HG03159 (cell line): Measurements from ENCODE around the gene POU2F1.

Source experiments
- ATAC-seq: cut with Tn5 transposase; IDR thresholded peaks from one replicate; pipeline ENCODE4 v1.9.1; 2021; ENCODE audit warnings: mild to moderate bottlenecking, moderate library complexity; ENCODE audit not compliant: unreplicated experiment

The POU2F1 gene

DNA sequence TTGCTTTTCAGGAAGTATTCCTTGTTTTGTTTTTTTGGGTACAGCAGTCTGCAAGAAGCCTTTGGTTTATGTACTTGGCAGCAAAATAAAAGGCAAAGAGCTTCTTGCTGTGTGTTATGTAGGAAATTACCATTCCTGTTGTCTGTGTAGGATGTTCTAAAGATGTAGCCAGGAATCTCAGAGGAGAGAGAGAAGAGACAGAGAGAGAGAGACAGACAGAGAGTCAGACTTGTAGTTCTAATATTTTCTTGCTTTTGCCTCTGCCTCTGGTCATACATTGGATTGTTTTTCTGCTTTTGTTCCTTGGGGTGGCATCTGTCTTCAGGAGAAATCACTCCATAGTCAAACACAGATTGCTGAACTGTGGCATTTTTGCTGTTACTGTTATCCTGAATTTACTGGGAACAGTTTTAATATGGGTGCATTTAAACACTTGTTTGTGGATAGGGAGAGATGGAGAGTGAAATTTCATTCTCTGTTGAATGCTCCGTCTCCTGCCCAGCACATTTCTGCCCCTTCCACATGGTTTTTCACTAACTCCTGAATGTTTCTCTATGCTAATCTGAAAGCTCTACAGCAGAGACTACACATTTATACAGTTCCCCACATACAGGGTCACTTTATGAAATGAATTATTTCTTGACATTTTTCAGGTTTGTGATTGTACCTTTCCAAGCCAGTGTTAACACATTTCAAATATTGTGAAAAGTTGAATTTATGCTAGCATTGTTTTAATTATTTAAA lies 49.8 kb downstream of the POU2F1 start:
- no peak for ATAC-seq

GRCh38 chr1:167272369-167272957 lies 51.8 kb downstream of the POU2F1 start:
- ATAC-seq = no peak

- ATAC-seq = no peak
These were observed 52.5 kb downstream of the POU2F1 start for GRCh38 chr1:167273027-167273800.

GRCh38 chr1:167274061-167274460 lies 53.4 kb downstream of the POU2F1 start:
- no peak for ATAC-seq

DNA sequence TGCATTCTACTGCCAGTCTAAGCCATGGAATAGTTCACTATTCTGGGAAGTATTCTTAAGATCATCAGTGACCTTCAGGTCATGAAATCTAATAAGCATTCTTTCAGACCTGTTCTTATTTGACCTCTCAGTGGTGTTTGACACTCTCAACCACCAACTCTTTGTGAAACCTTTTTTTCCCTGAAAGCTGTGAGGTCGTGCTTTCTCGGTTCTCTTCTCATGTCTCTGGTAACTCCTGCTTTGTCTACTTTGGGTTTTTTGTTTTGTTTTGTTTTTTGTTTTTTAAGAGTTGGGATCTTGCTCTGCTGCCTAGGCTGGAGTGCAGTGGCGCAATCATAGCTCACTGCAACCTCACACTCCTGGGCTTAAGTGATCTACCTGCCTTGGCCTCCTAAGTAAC lies 56.3 kb downstream of the POU2F1 start:
- peak; percentile 72 for ATAC-seq

DNA sequence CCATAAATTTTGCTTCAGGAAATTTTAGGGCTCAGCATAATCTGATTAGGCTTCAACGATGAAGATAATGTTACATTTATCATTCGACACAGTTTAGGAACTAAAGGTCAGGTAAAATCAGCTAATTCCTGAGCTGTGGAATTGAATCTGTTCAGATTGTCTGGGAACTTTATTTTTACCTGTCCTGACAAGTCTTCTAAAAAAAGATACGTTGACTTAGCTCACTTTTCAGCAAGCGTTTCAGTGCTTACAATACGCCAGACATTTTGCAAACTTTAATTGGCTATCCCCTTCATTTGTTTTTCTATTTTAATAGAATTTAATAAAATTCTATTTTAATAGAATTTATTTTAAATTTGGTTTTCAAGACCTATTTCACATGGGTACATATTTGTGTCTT lies 57.8 kb downstream of the POU2F1 start:
- no peak for ATAC-seq

DNA sequence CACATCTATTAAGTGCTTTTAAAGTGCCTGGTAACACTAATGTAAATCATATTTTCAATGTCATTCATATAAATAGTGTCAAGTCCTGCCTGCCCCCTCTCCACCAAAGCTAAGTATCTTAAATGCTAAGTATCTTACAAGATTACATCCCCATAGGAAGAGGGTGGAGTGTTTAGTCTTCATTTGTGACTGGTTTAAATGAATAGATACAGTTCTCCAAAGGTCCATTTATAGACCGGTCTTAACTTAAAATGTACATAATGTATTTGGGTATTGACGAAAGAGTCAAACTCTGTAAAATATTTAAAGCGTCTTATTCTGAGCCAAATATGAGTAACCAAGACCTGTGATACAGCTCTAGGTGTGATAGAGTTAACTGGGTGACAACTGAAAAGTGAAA lies 60.2 kb downstream of the POU2F1 start:
- ATAC-seq = no peak

DNA sequence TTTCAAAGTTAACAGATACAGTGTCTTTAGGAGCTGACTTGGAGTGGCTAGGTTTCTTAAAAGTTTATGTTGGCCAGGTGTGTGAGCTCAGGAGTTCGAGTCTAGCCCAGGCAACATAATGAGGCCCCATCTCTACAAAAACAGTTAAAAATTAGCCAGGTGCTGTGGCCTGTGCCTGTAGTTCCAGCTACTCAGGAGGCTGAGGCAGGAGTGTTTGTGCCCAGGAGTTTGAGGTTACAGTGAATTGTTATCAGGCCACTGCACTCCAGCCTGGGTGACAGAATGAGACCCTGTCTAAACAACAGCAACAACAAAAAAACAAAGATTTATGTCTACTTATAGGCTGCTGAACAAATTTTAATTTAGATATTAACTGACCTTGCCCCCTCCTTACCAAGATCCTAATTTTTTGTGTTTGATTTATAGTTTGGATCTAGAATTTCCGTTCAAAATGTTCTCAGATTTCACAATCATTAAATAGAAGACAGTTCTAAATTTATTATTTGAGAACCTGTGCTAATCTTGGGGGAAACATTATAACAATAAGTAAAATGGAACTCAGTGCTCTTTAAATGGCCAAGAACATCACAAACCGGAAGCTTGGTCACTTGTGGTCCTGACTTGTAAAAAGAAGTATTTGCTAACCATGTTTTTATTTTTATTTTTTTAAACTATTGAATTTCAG lies 67.8 kb downstream of the POU2F1 start:
- no peak for ATAC-seq

GRCh38 chr1:167289075-167289442 lies 68.4 kb downstream of the POU2F1 start:
- ATAC-seq = no peak

DNA sequence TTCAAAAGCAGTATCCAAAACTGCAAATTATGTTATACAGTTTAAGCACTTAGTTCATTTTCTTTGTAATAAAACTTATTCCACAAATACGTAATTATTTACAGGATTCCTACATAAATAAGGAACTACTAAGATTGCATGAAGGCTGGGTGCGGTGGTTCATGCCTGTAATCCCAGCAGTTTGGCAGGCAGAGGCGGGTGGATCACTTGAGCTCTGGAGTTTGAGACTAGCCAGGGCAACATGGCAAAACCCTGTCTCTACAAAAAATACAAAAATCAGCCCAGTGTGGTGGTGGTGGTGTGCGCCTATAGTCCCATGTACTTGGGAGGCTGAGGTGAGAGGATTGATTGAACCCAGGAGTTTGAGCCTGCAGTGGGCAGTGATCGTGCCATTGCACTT lies 69.3 kb downstream of the POU2F1 start:
- no peak for ATAC-seq

DNA sequence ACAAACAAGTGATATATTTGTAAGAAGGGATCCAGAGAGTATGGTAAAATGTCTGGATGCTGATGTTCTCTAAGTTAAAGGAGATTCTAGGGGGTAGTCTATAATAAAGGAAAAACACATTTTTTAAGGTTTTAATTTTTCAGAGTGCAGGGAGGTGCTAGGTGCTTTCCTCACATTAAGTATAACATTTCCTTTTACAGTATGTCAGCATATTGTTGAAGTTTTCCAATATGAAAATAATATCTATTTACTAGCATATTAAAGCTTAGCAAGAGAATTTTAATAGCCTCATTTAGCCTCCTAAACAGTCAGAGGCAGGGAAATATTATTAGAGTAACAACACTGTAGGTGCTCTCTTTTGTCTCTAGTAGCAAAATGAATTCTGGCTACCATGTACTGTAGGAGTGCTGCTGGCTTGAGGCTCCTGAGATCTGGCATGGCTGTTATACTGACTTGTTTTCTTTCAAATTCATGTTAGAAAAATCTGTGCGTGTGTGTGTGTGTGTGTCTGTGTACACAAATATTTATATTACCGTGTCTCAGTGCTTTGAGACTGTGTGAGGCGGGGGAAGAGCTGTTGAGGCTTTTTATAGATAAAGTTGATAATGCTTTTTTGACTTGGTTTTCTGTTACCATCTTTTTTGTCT lies 71.0 kb downstream of the POU2F1 start:
- ATAC-seq = no peak

GRCh38 chr1:167292216-167292615 lies 71.5 kb downstream of the POU2F1 start:
- no peak for ATAC-seq

DNA sequence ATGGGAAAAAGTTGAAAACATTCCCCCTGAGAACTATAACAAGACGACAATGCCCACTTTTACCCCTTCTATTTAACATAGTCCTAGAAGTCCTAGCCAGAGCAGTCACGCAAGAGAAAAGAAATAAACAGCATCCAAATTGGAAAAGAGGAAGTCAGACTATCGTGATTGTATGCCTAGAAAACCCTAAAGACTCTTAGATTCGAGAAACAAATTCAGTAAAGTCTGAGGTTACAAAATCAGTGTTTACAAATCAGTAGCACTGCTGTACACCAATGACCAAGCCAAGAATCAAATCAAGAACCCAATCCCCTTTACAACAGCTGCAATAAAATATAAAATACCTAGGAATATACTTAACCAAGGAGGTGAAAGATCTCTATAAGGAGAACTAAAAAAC lies 72.4 kb downstream of the POU2F1 start:
- no peak for ATAC-seq

- no peak for ATAC-seq
These were observed 73.8 kb downstream of the POU2F1 start for GRCh38 chr1:167294528-167294927.

- no peak for ATAC-seq
These were observed 76.8 kb downstream of the POU2F1 start for GRCh38 chr1:167297222-167298214.

GRCh38 chr1:167298325-167298724 lies 77.6 kb downstream of the POU2F1 start:
- no peak for ATAC-seq

GRCh38 chr1:167301355-167301754 lies 80.7 kb downstream of the POU2F1 start:
- no peak for ATAC-seq

DNA sequence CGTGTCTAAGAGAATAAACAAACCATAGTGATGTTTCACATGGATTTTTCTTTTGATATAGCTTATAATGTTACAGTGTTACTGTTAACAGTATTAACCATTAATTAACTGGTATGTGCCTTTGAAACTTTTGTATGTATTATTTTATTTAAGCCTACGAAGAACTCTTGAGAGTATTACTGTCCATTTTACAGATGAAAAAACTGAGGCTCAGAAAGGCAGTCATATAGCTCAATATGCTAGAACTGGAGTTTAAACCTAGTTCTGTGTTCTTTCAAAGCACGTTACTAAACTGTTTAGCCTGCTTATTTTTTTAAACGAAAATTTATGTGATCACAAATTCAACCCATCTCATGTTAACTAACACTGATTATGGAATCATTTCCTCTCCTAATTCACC lies 83.5 kb downstream of the POU2F1 start:
- no peak for ATAC-seq

GRCh38 chr1:167305059-167305705 lies 84.5 kb downstream of the POU2F1 start:
- ATAC-seq = no peak
